ENCODE results near the gene ATRX. TPM values are rescaled to one million over a fixed set of nuclear protein-coding genes. Genes with fewer than 3 reads are reported as not detected.

Gene ATRX
- total RNA-seq, 2 experiments from 2014 or later = 48.2 to 66.3 TPM

GRCh38 chrX:77565278-77565677 lies 220.7 kb downstream of the ATRX start:
- Histone ChIP-seq H3K9me2 (ENCODE audit: insufficient read depth, low read length) (no peaks in the 10 kb centered on the region), H3K4me1 (ENCODE audit: insufficient read depth, low read length, poor library complexity, severe bottlenecking) (no peaks in the 10 kb centered on the region), H3K9me3 (ENCODE audit: low read length) (0 out of 2 replicates have a peak, but pooled peaks cover 5% of the 10 kb centered on the region), H3K36me3 (ENCODE audit: insufficient read depth, low read length) (peaks cover 24% of the 10 kb centered on the region), H2AFZ (ENCODE audit: low read length) (no peak overlapping the region), H3K79me2 (ENCODE audit: insufficient read depth, low read depth, low read length) (no peaks in the 10 kb centered on the region), H3K27ac (ENCODE audit: low read depth, low read length, poor library complexity, severe bottlenecking) (no peak overlapping the region), H3K4me2 (ENCODE audit: low read length) (no peak overlapping the region), H4K20me1 (ENCODE audit: insufficient read depth, low read length) (no peaks in the 10 kb centered on the region), H3K4me3 (ENCODE audit: low read depth, low read length, poor library complexity, severe bottlenecking) (no peak overlapping the region)
- no peak for DNase-seq (ENCODE audit: low spot score)
- BruUV-seq (replicated peaks) = no TSS peak
- TF ChIP-seq CTCF (conservative IDR thresholded peaks at IDR 0.05; ENCODE audit: low read length) (no peak), EZH2phosphoT487 (IDR thresholded peaks at IDR 0.05; ENCODE audit: borderline replicate concordance, low read depth, low read length) (no peak)
- CTCF ChIA-PET (ENCODE audit: unreplicated experiment) = no interaction called here
- intact Hi-C loops (cut with micrococcal nuclease; ENCODE audit: unreplicated experiment) = no loop called here
- POLR2A ChIA-PET = no interaction called here

- BruUV-seq (replicated peaks) = no TSS peak
- Histone ChIP-seq H3K4me3 (ENCODE audit: low read depth, low read length, poor library complexity, severe bottlenecking) (no peak overlapping the region), H3K36me3 (ENCODE audit: insufficient read depth, low read length) (peaks cover 24% of the 10 kb centered on the region), H3K4me1 (ENCODE audit: insufficient read depth, low read length, poor library complexity, severe bottlenecking) (no peaks in the 10 kb centered on the region), H3K79me2 (ENCODE audit: insufficient read depth, low read depth, low read length) (no peaks in the 10 kb centered on the region), H3K9me2 (ENCODE audit: insufficient read depth, low read length) (no peaks in the 10 kb centered on the region), H3K9me3 (ENCODE audit: low read length) (0 out of 2 replicates have a peak, but pooled peaks cover 5% of the 10 kb centered on the region), H3K27ac (ENCODE audit: low read depth, low read length, poor library complexity, severe bottlenecking) (no peak overlapping the region), H4K20me1 (ENCODE audit: insufficient read depth, low read length) (no peaks in the 10 kb centered on the region), H3K4me2 (ENCODE audit: low read length) (no peak overlapping the region), H2AFZ (ENCODE audit: low read length) (no peak overlapping the region)
- ChIA-PET CTCF (ENCODE audit: unreplicated experiment) (no interaction called here), POLR2A (interaction anchor here (1.1 to 1.7 kb wide), 2 partner anchors 11 to 29 kb away, joined by 3 to 5 read pairs; no protein-coding TSS in a partner anchor)
- no peak for DNase-seq (ENCODE audit: low spot score)
- TF ChIP-seq CTCF (conservative IDR thresholded peaks at IDR 0.05; ENCODE audit: low read length) (no peak), EZH2phosphoT487 (IDR thresholded peaks at IDR 0.05; ENCODE audit: borderline replicate concordance, low read depth, low read length) (no peak)
- intact Hi-C loops (cut with micrococcal nuclease; ENCODE audit: unreplicated experiment) = no loop called here
Observed at GRCh38 chrX:77564823-77565222, 221.2 kb downstream of the ATRX start.

- CTCF ChIA-PET (ENCODE audit: unreplicated experiment) = no interaction called here
- POLR2A ChIA-PET = no interaction called here
- no peak overlapping the region for H3K4me2 ChIP-seq (ENCODE audit: low read length)
Observed at GRCh38 chrX:77561372-77561771, 224.6 kb downstream of the ATRX start.

More at GRCh38 chrX:77561372-77561771, 224.6 kb downstream of the ATRX start:
- H3K27ac ChIP-seq (ENCODE audit: low read depth, low read length, poor library complexity, severe bottlenecking) = no peak overlapping the region
- H3K79me2 ChIP-seq (ENCODE audit: insufficient read depth, low read depth, low read length) = no peaks in the 10 kb centered on the region
- no peaks in the 10 kb centered on the region for H3K4me1 ChIP-seq (ENCODE audit: insufficient read depth, low read length, poor library complexity, severe bottlenecking)
- peaks cover 25% of the 10 kb centered on the region for H3K36me3 ChIP-seq (ENCODE audit: insufficient read depth, low read length)
- DNase-seq (ENCODE audit: low spot score) = no peak
- no peak overlapping the region for H3K4me3 ChIP-seq (ENCODE audit: low read depth, low read length, poor library complexity, severe bottlenecking)
- no peak overlapping the region for H2AFZ ChIP-seq (ENCODE audit: low read length)
- H3K9me2 ChIP-seq (ENCODE audit: insufficient read depth, low read length) = no peaks in the 10 kb centered on the region
- no peaks in the 10 kb centered on the region for H3K9me3 ChIP-seq (ENCODE audit: low read length)
- intact Hi-C loops (cut with micrococcal nuclease; ENCODE audit: unreplicated experiment) = no loop called here
- BruUV-seq (replicated peaks) = no TSS peak
- no peaks in the 10 kb centered on the region for H4K20me1 ChIP-seq (ENCODE audit: insufficient read depth, low read length)
- TF ChIP-seq CTCF (conservative IDR thresholded peaks at IDR 0.05; ENCODE audit: low read length) = no peak
- TF ChIP-seq EZH2phosphoT487 (IDR thresholded peaks at IDR 0.05; ENCODE audit: borderline replicate concordance, low read depth, low read length) = no peak

Measured in OCI-LY7 (cell line).